HG03045 (cell line): ENCODE results near the gene CDKN1C.

Experiments used
- ATAC-seq: cut with Tn5 transposase; IDR thresholded peaks from one replicate; pipeline ENCODE4 v1.9.1; 2021; ENCODE audit warnings: mild to moderate bottlenecking, moderate library complexity; ENCODE audit not compliant: unreplicated experiment

CDKN1C gene

DNA sequence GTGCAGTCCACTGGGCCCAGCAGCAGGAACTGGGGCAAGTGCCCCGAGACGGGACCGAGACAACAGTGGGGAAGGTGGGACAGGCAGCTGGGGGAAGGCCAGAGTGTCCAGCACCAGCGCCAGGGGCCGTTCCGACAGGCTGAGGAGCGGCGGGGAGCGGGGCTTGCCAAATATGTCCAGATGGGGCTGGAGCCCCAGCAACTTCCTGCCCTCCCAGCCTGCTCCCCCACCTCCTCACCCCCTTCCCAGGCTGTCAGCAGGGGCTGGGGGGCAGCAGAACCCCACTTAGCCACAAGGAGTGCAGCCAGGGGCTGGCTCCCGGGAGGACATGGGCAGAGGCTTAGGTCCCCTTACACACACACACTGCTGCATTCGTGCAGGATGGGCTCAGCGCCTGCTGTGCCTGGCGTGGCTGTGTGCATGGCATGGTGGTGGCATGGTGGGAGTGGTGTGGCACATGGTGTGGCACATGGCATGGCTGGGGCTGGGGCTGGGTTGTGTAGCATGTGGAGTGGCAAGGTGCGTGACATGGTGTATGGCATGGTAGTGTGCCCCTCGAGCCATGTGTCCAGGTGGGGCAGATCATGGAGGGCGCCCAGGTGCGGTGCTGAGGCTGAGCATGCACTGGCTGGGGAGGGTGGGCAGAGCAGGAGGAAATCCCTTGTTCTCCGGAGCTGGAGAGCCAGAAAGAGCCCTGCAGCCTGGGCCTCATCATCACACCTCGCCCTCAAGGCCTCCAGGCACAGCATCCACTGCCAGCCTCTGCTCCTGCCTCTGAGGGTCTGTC lies 51.7 kb downstream of the CDKN1C start:
- no peak for ATAC-seq
